ENCODE measurements around the gene GRAP2. TPM values are rescaled to one million over a fixed set of nuclear protein-coding genes. Genes with fewer than 3 reads are reported as not detected.

The GRAP2 gene
- total RNA-seq: not detected in 2 replicates

GRCh38 chr22:39900306-39901227 is at the start of gene GRAP2:
GRAP2 (plus strand) TSS chr22:39901084; CDS start chr22:39947107, 46,023 bp downstream.
- no peaks in the 10 kb centered on the region for H3K79me2 ChIP-seq (ENCODE audit: insufficient read depth, low read length)
- H3K36me3 ChIP-seq (ENCODE audit: insufficient read depth, low read length): no peaks in the 10 kb centered on the region
- no peak for TF ChIP-seq CTCF (IDR thresholded peaks at IDR 0.05; ENCODE audit: extremely low read depth, low read depth, low read length)
- H3K4me3 ChIP-seq (ENCODE audit: insufficient read depth, low read length): no peak within 1 kb of the TSS
- H3K27ac ChIP-seq (ENCODE audit: low read depth, low read length): no peak within 1 kb of the TSS
- no peak within 1 kb of the TSS for H2AFZ ChIP-seq (ENCODE audit: low read length)
- H3K9me3 ChIP-seq (ENCODE audit: low read depth, low read length): no peaks in the 10 kb centered on the region
- no peak within 1 kb of the TSS for H3K4me2 ChIP-seq (ENCODE audit: insufficient read depth, low read length)
- H4K20me1 ChIP-seq (ENCODE audit: insufficient read depth, low read length): no peaks in the 10 kb centered on the region
- H3K27me3 ChIP-seq (ENCODE audit: insufficient read depth, low read length): peaks cover 19% of the 10 kb centered on the region
- H3K4me1 ChIP-seq (ENCODE audit: insufficient read depth, low read length): no peaks in the 10 kb centered on the region
- DNase-seq (ENCODE audit: insufficient read length, low spot score, missing footprints): no peak

GRCh38 chr22:39851606-39852315 is 49.1 kb upstream of the GRAP2 start:
- no peaks in the 10 kb centered on the region for H3K9me3 ChIP-seq (ENCODE audit: low read depth, low read length)
- no peaks in the 10 kb centered on the region for H3K4me1 ChIP-seq (ENCODE audit: insufficient read depth, low read length)
- H2AFZ ChIP-seq (ENCODE audit: low read length): no peak overlapping the region
- no peaks in the 10 kb centered on the region for H3K36me3 ChIP-seq (ENCODE audit: insufficient read depth, low read length)
- no peak for DNase-seq (ENCODE audit: insufficient read length, low spot score, missing footprints)
- peaks cover 3% of the 10 kb centered on the region for H3K27me3 ChIP-seq (ENCODE audit: insufficient read depth, low read length)
- no peaks in the 10 kb centered on the region for H4K20me1 ChIP-seq (ENCODE audit: insufficient read depth, low read length)
- no peak overlapping the region for H3K27ac ChIP-seq (ENCODE audit: low read depth, low read length)
- TF ChIP-seq CTCF (IDR thresholded peaks at IDR 0.05; ENCODE audit: extremely low read depth, low read depth, low read length): no peak
- H3K4me2 ChIP-seq (ENCODE audit: insufficient read depth, low read length): no peak overlapping the region
- H3K79me2 ChIP-seq (ENCODE audit: insufficient read depth, low read length): no peaks in the 10 kb centered on the region
- no peak overlapping the region for H3K4me3 ChIP-seq (ENCODE audit: insufficient read depth, low read length)

GRCh38 chr22:39852799-39853198 is 48.1 kb upstream of the GRAP2 start:
- no peak overlapping the region for H3K27ac ChIP-seq (ENCODE audit: low read depth, low read length)
- no peaks in the 10 kb centered on the region for H3K9me3 ChIP-seq (ENCODE audit: low read depth, low read length)
- DNase-seq (ENCODE audit: insufficient read length, low spot score, missing footprints): no peak
- no peak overlapping the region for H2AFZ ChIP-seq (ENCODE audit: low read length)
- no peak for TF ChIP-seq CTCF (IDR thresholded peaks at IDR 0.05; ENCODE audit: extremely low read depth, low read depth, low read length)
- H3K4me2 ChIP-seq (ENCODE audit: insufficient read depth, low read length): no peak overlapping the region
- no peaks in the 10 kb centered on the region for H3K4me1 ChIP-seq (ENCODE audit: insufficient read depth, low read length)
- no peaks in the 10 kb centered on the region for H3K36me3 ChIP-seq (ENCODE audit: insufficient read depth, low read length)
- peaks cover 3% of the 10 kb centered on the region for H3K27me3 ChIP-seq (ENCODE audit: insufficient read depth, low read length)
- H3K79me2 ChIP-seq (ENCODE audit: insufficient read depth, low read length): no peaks in the 10 kb centered on the region
- H3K4me3 ChIP-seq (ENCODE audit: insufficient read depth, low read length): no peak overlapping the region
- no peaks in the 10 kb centered on the region for H4K20me1 ChIP-seq (ENCODE audit: insufficient read depth, low read length)

- H3K27ac ChIP-seq (ENCODE audit: low read depth, low read length): no peak overlapping the region
- H3K79me2 ChIP-seq (ENCODE audit: insufficient read depth, low read length): no peaks in the 10 kb centered on the region
- H3K4me2 ChIP-seq (ENCODE audit: insufficient read depth, low read length): no peak overlapping the region
- no peaks in the 10 kb centered on the region for H4K20me1 ChIP-seq (ENCODE audit: insufficient read depth, low read length)
- H2AFZ ChIP-seq (ENCODE audit: low read length): no peak overlapping the region
- H3K36me3 ChIP-seq (ENCODE audit: insufficient read depth, low read length): no peaks in the 10 kb centered on the region
- TF ChIP-seq CTCF (IDR thresholded peaks at IDR 0.05; ENCODE audit: extremely low read depth, low read depth, low read length): no peak
- DNase-seq (ENCODE audit: insufficient read length, low spot score, missing footprints): no peak
- no peaks in the 10 kb centered on the region for H3K4me1 ChIP-seq (ENCODE audit: insufficient read depth, low read length)
- H3K4me3 ChIP-seq (ENCODE audit: insufficient read depth, low read length): no peak overlapping the region
- no peaks in the 10 kb centered on the region for H3K9me3 ChIP-seq (ENCODE audit: low read depth, low read length)
- H3K27me3 ChIP-seq (ENCODE audit: insufficient read depth, low read length): peaks cover 1% of the 10 kb centered on the region
Observed at GRCh38 chr22:39856588-39856987, 44.3 kb upstream of the GRAP2 start.
